Ectodermal cell (in vitro differentiated cells): ENCODE measurements around the gene SLC35E4.
A peak's percentile ranks its signal among the peaks of the same experiment; 100 is the strongest.

Source experiments
- H3K27ac ChIP-seq: 2 replicates; pipeline ENCODE4 v1.7.0; 2013; ENCODE audit warnings: mild to moderate bottlenecking, low read depth, low read length; ENCODE audit not compliant: insufficient read depth, poor library complexity, severe bottlenecking
- H3K27me3 ChIP-seq: 2 replicates; pipeline ENCODE4 v1.7.0; 2013; ENCODE audit warnings: mild to moderate bottlenecking, low read length; ENCODE audit not compliant: insufficient read depth, control insufficient read depth, poor library complexity, severe bottlenecking
- H3K36me3 ChIP-seq: one replicate; pipeline ENCODE4 v1.7.0; 2013; ENCODE audit warnings: low read length; ENCODE audit not compliant: control insufficient read depth, insufficient read depth
- H3K4me1 ChIP-seq: one replicate; pipeline ENCODE4 v1.7.0; 2013; ENCODE audit warnings: low read length; ENCODE audit not compliant: control insufficient read depth, insufficient read depth
- H3K4me3 ChIP-seq: 2 replicates; pipeline ENCODE4 v1.7.0; 2013; ENCODE audit warnings: low read depth, low read length, control low read depth; ENCODE audit not compliant: insufficient read depth
- H3K9me3 ChIP-seq: 2 replicates; pipeline ENCODE4 v1.7.0; 2013; ENCODE audit warnings: mild to moderate bottlenecking, low read length, moderate library complexity; ENCODE audit not compliant: control insufficient read depth
- WGBS, 2 experiments: methylation state at CpG; one replicate each; pipeline ENCODE4 v1.1.7; 2013; ENCODE audit warnings: missing lambda C conversion rate in 2 of 2; 5-methylcytosine and 5-hydroxymethylcytosine counted together

SLC35E4 gene

GRCh38 chr22:30601464-30601863 is 34.1 kb upstream of the SLC35E4 start:
- H3K27ac ChIP-seq = no peak overlapping the region
- H3K27me3 ChIP-seq = no peaks in the 10 kb centered on the region
- H3K4me3 ChIP-seq = no peak overlapping the region
- no peaks in the 10 kb centered on the region for H3K9me3 ChIP-seq
- WGBS, 2 experiments = 91 to 92% methylated on average over 5 of the region's 5 CpGs
- no peaks in the 10 kb centered on the region for H3K4me1 ChIP-seq
- H3K36me3 ChIP-seq = no peaks in the 10 kb centered on the region

DNA sequence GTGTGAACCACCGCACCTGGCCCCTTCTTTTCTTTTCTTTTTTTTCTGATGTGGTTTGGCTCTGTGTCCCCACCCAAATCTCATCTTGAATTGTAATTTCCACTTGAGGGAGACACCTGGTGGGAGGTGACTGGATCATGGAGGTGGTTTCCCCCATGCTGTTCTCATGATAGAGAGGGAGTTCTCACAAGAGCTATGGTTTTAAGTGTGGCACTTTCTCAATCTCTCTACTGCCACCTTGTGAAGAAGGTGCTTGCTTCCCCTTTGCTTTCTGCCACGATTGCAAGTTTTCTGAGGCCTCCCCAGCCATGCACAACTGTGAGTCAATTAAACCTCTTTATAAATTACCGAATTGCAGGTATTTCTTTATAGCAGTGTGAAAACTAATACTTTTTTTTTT is 33.5 kb upstream of the SLC35E4 start:
- Histone ChIP-seq H3K36me3 (no peaks in the 10 kb centered on the region), H3K27me3 (no peaks in the 10 kb centered on the region), H3K4me1 (no peaks in the 10 kb centered on the region), H3K27ac (no peak overlapping the region), H3K9me3 (no peaks in the 10 kb centered on the region), H3K4me3 (no peak overlapping the region)
- 67 to 74% methylated on average over 3 of the region's 3 CpGs for WGBS, 2 experiments

GRCh38 chr22:30603801-30604200 is 31.8 kb upstream of the SLC35E4 start:
- WGBS, 2 experiments = 92 to 95% methylated on average over 3 of the region's 3 CpGs

GRCh38 chr22:30604723-30605122 is 30.9 kb upstream of the SLC35E4 start:
- H3K4me1 ChIP-seq = peaks cover 18% of the 10 kb centered on the region
- no peaks in the 10 kb centered on the region for H3K27me3 ChIP-seq
- 93 to 98% methylated on average over 2 of the region's 2 CpGs for WGBS, 2 experiments
- no peaks in the 10 kb centered on the region for H3K36me3 ChIP-seq
- no peak overlapping the region for H3K4me3 ChIP-seq
- no peak overlapping the region for H3K27ac ChIP-seq
- H3K9me3 ChIP-seq = no peaks in the 10 kb centered on the region

More at GRCh38 chr22:30603801-30604200, 31.8 kb upstream of the SLC35E4 start:
- no peaks in the 10 kb centered on the region for H3K27me3 ChIP-seq
- H3K4me1 ChIP-seq = peaks cover 16% of the 10 kb centered on the region
- H3K4me3 ChIP-seq = no peak overlapping the region
- H3K27ac ChIP-seq = no peak overlapping the region
- no peaks in the 10 kb centered on the region for H3K36me3 ChIP-seq
- H3K9me3 ChIP-seq = no peaks in the 10 kb centered on the region

DNA sequence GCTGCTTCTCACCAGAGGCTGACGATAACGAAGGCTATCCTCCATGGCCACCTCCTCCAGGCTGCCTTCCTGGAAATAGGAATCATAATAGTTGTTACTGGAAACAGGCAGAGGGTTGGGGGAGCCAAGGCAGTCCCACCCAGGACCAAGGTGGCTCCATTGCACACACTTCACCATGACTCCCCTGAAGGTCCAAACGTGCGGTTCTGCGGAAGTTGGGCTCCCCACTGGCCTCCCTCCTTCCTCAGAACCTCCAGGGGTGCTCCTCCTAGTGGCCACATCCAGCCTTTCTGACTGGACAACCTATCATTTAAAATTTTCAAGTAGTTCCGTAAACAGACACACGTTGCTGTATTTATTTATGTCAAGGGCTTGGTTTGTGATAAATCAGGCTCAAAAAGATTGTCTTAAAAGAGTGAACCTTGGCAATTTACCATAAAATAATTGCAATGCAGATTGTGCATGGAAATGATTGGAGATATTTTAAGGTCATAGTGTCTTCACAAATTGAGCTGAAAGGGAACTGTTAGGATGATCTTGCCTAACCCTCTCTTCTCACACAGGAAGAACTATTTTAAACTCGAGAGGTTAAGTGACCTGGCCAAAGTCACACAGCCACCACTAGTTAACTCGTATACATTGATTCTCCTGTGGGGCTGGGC is 30.0 kb upstream of the SLC35E4 start:
- Histone ChIP-seq H3K4me1 (peaks cover 18% of the 10 kb centered on the region), H3K36me3 (peaks cover 4% of the 10 kb centered on the region), H3K9me3 (no peaks in the 10 kb centered on the region), H3K4me3 (no peak overlapping the region), H3K27me3 (no peaks in the 10 kb centered on the region), H3K27ac (peak overlapping the region; percentile 97)
- WGBS, 2 experiments = 63 to 66% methylated on average over 9 of the region's 9 CpGs

DNA sequence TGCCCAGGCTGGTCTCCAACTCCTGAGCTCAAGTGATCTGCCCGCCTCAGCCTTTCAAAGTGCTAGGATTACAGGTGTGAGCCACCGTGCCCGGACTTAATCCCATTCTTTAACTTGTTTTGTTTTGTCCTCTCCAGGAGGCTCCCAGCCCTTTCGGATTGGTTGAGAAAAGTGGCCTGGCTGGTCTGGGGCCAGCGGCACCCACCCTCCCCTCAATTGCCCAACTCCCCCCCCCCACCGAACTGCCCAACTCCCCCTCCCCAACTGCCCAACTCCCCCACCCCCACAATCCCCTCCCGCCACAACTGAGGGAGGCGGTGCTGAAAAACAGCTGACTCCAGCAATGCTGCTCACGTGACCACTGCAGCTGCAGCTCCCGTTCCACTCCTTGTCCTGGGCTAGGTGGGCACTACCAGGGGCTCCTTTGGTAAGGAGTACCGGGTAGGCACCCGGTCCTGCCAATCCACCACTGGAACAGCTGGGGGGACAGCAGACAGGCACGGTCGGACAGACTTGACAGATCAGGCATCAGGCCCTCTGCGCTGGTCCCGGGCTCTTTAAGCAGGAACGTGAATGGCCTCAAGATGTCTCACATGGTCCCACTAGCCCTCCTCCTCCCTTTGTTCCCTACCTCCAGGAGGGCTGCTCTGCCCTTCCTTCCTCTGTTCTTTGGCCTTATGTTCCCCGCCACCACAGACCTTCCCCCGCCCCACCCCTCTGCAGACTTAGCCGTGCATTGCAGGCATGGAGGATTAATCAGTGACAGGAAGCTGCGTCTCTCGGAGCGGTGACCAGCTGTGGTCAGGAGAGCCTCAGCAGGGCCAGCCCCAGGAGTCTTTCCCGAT is 28.9 kb upstream of the SLC35E4 start, which contains the start of gene TCN2:
TCN2 (plus strand) TSS at position 720 of the 845 bp plus-strand sequence. CDS start 158 bp downstream, outside the sequence.
- Histone ChIP-seq H3K36me3 (peaks cover 10% of the 10 kb centered on the region), H3K4me3 (peak within 1 kb of the TSS; percentile 41), H3K27me3 (no peaks in the 10 kb centered on the region), H3K9me3 (no peaks in the 10 kb centered on the region), H3K4me1 (peaks cover 18% of the 10 kb centered on the region), H3K27ac (peak within 1 kb of the TSS; percentile 97)
- WGBS, 2 experiments = 2 to 3% methylated on average over 23 of the region's 24 CpGs

DNA sequence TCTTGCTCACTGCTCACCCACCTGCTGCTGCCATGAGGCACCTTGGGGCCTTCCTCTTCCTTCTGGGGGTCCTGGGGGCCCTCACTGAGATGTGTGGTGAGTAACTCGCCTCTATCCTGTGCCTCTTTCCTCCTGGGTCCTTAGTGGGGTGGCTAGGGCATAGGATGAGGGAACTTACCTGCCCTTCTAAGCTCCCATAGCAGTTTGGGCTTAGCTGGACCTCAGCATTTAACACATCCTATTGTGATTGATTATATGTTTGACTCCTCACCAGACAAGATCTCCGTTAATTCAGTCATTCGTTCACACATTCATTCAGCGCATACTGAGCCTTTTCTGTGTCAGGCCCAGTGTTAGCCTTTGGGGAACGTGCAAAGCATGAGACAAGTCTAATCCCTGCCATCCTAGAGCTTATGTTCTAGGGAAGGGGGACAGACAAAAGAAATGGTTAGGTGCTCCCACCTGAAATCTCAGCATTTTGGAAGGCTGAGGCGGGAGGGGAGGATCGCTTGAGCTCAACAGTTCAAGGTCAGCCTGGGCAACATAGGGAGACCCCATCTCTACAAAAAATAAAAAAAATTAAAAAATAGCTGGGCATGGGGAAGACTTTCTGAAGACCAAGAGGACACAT is 28.2 kb upstream of the SLC35E4 start:
- H3K27me3 ChIP-seq = no peaks in the 10 kb centered on the region
- H3K4me3 ChIP-seq = peak overlapping the region; percentile 41
- H3K4me1 ChIP-seq = peaks cover 18% of the 10 kb centered on the region
- WGBS, 2 experiments = 76 to 77% methylated on average over 6 to 7 of the region's 7 CpGs
- peak overlapping the region; percentile 97 for H3K27ac ChIP-seq
- H3K9me3 ChIP-seq = no peaks in the 10 kb centered on the region
- peaks cover 10% of the 10 kb centered on the region for H3K36me3 ChIP-seq

DNA sequence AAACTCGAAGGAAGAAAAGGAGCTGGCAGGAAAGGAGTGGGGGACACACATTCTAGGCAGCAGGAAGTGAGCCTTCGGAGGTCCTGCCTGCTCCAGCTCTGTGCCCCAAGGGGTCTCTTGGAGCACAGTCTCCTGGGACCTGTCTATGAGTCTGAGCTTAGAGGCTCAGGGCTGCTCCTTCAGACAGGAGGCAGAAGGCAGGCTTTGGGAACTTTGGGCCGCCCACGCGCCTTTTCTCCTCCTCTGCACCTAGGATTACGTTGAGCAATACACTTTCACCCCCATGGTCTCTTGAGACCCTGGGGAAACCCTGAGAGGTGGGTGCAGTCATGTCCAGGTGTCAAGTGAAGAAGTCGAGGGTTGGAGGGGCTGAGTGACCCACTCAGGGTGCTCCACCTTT is 27.6 kb upstream of the SLC35E4 start:
- Histone ChIP-seq H3K27me3 (no peaks in the 10 kb centered on the region), H3K27ac (no peak overlapping the region), H3K4me3 (peak overlapping the region; percentile 41), H3K36me3 (peaks cover 10% of the 10 kb centered on the region), H3K4me1 (peaks cover 18% of the 10 kb centered on the region), H3K9me3 (no peaks in the 10 kb centered on the region)
- 81 to 90% methylated on average over 7 of the region's 7 CpGs for WGBS, 2 experiments

- no peak overlapping the region for H3K27ac ChIP-seq
- H3K4me1 ChIP-seq = peaks cover 18% of the 10 kb centered on the region
- H3K9me3 ChIP-seq = no peaks in the 10 kb centered on the region
- H3K27me3 ChIP-seq = no peaks in the 10 kb centered on the region
- H3K4me3 ChIP-seq = no peak overlapping the region
- H3K36me3 ChIP-seq = peaks cover 14% of the 10 kb centered on the region
- 71 to 72% methylated on average over 17 of the region's 17 CpGs for WGBS, 2 experiments
Measured at GRCh38 chr22:30609260-30610185, 26.1 kb upstream of the SLC35E4 start.
